Kidney (tissue), 14 donors: ENCODE results near the gene PLD4. TPM values are rescaled to one million over a fixed set of nuclear protein-coding genes. Genes with fewer than 3 reads are reported as not detected.

Source experiments
- DNase-seq, 5 donors: peaks; one replicate each; pipeline ENCODE4 v3.0.0-alpha.2; 2013 to 2020
- FAIRE-seq: peaks from 2 replicates; lab custom pipeline; 2012; peaks lifted over from hg19 to GRCh38; lab: Jason Lieb, UNC
- H3K27ac ChIP-seq, 2 donors: one replicate each; pipeline ENCODE4 v1.7.0; 2013; ENCODE audit warnings: low read depth in 2 of 2, low read length in 2 of 2, inconsistent platforms in 1 of 2
- H3K27me3 ChIP-seq: one replicate; pipeline ENCODE4 v1.7.1; 2013; ENCODE audit warnings: low read length, inconsistent platforms; ENCODE audit not compliant: control insufficient read depth, insufficient read depth
- H3K36me3 ChIP-seq, 3 donors: one replicate each; pipeline versions ENCODE4 v1.7.0 to v1.7.1; 2013; ENCODE audit warnings: low read length in 3 of 3, control low read depth in 1 of 3, inconsistent platforms in 1 of 3; ENCODE audit not compliant: insufficient read depth in 3 of 3, control insufficient read depth in 2 of 3
- H3K4me1 ChIP-seq, 3 donors: one replicate each; pipeline versions ENCODE4 v1.7.0 to v1.7.1; 2013; ENCODE audit warnings: low read length in 3 of 3, inconsistent platforms in 1 of 3, low read depth in 1 of 3; ENCODE audit not compliant: control insufficient read depth in 2 of 3, insufficient read depth in 2 of 3
- H3K4me3 ChIP-seq, 3 donors: one replicate each; pipeline versions ENCODE4 v1.7.0 to v1.8.1; 2013; ENCODE audit warnings: low read length in 3 of 3, control low read depth in 1 of 3, inconsistent platforms in 1 of 3
- H3K9ac ChIP-seq, 3 donors: one replicate each; pipeline versions ENCODE4 v1.7.0 to v1.7.1; 2013; ENCODE audit warnings: low read length in 3 of 3, control low read depth in 1 of 3, inconsistent platforms in 1 of 3
- H3K9me3 ChIP-seq, 3 donors: one replicate each; pipeline versions ENCODE4 v1.7.0 to v1.7.1; 2013; ENCODE audit warnings: low read length in 3 of 3, control low read depth in 1 of 3, inconsistent platforms in 1 of 3; ENCODE audit not compliant: control insufficient read depth in 2 of 3, insufficient read depth in 1 of 3
- intact Hi-C: fragments of 100-400 bp; cut with DNase I; formaldehyde crosslinking; loops from one replicate; pipeline ENCODE4 v1.11.1; 2022
- polyA plus RNA-seq: library from polyadenylated mRNA; stranded (reverse); fragments of 350-450 nt; fragmentation: Illumina TruSeq; extraction: RNeasy Lipid Tissue Mini Kit (QIAGEN cat#74804); gene quantifications from one replicate; pipeline ENCODE4 v1.2.3, GENCODE V29; 2014; ENCODE audit warnings: low read depth, low replicate concordance; ENCODE audit not compliant: insufficient read depth
- total RNA-seq: library from RNA; stranded (reverse); fragmentation: NEBNext Ultra II Directional; extraction: Animal tissue kit (Norgen Biotek cat#: 25700); gene quantifications from one replicate; pipeline ENCODE4 v1.2.1, GENCODE V29; 2021
- TF ChIP-seq, protein P1 (sequence below): IDR thresholded peaks from 3 replicates; pipeline ENCODE4 v1.5.1; 2012; ENCODE audit warnings: mild to moderate bottlenecking, moderate library complexity, borderline replicate concordance; ENCODE audit not compliant: insufficient read depth; ENCODE audit errors: extremely low read depth
- donor health status: control.
- donor health status: control.
- donor health status: control.
- donor health status: control.
- donor health status: control.
- donor health status: DM: yes; HTN: yes; CAD: no.
- donor health status: Normal renal cell carcinoma (clear cell type).

Gene PLD4
- total and polyA plus RNA-seq, 2 donors from 2014 or later, result 3.2 TPM; not detected in 1

DNA sequence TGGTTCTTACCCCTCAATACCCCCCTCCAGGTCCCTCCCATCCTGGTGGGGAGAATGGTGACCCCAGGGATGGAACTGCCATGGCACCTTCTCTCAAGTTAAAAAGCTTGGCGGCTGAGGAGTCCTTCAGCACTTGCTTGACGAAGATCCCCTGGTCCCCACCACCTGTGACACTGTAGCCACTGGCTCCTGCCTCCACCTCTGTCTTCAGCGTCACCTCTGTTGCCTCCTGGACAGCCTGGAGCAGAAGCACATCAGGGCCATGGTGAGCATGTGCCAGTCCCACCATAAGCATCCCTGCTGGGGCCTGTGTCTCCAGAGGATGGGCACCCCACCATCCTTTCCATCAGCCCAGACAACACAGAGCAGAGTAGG, 30.7 kb downstream of the PLD4 start:
- Histone ChIP-seq H3K4me1 (no peaks in the 10 kb centered on the region), H3K9me3 (no peaks in the 10 kb centered on the region), H3K27me3 (no peaks in the 10 kb centered on the region), H3K36me3 (no peaks in the 10 kb centered on the region), H3K4me3 (no peak overlapping the region), H3K9ac (no peak overlapping the region), H3K27ac (no peak overlapping the region)
- DNase-seq, result peak in 1 of 5 donors; percentile 30
- intact Hi-C loops, result no loop called here
- no peak for FAIRE-seq
- TF ChIP-seq, protein P1, sequence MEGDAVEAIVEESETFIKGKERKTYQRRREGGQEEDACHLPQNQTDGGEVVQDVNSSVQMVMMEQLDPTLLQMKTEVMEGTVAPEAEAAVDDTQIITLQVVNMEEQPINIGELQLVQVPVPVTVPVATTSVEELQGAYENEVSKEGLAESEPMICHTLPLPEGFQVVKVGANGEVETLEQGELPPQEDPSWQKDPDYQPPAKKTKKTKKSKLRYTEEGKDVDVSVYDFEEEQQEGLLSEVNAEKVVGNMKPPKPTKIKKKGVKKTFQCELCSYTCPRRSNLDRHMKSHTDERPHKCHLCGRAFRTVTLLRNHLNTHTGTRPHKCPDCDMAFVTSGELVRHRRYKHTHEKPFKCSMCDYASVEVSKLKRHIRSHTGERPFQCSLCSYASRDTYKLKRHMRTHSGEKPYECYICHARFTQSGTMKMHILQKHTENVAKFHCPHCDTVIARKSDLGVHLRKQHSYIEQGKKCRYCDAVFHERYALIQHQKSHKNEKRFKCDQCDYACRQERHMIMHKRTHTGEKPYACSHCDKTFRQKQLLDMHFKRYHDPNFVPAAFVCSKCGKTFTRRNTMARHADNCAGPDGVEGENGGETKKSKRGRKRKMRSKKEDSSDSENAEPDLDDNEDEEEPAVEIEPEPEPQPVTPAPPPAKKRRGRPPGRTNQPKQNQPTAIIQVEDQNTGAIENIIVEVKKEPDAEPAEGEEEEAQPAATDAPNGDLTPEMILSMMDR, result no peak

DNA sequence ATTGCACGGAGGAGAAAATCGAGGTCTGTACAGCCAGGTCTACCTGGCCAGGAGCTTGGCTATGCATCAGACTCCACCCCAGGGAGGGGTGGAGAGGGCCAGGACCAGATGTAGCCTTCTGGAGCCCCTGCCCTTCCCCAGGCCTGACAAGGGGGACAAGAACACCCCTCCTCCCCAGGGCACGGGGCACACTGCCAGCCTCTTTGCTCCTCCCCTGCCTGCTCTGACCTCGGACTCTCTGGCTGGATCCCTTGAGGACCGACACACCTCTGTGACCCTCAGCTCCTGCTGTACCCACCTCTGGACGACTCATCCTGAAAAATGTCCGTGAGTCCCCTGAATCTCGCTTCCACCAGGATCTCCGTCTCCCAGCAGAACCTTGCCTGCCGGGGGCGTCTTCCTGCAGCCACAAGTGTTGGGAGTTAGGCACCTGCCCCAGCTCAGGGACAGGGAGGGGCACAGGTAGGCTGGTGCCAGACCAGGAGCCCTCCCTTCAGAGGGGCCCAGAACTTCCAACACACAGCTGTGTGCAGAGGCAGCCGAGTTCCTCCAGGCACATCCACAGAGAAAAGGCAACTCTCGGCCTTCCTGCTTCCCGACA, 31.7 kb downstream of the PLD4 start:
- H3K27me3 ChIP-seq, result no peaks in the 10 kb centered on the region
- H3K27ac ChIP-seq, result no peak overlapping the region
- no peaks in the 10 kb centered on the region for H3K4me1 ChIP-seq
- TF ChIP-seq, protein P1, result no peak
- FAIRE-seq, result no peak
- H3K9ac ChIP-seq, result no peak overlapping the region
- intact Hi-C loops, result no loop called here
- no peaks in the 10 kb centered on the region for H3K9me3 ChIP-seq
- DNase-seq, result peak in 1 of 5 donors; percentile 61
- no peaks in the 10 kb centered on the region for H3K36me3 ChIP-seq
- H3K4me3 ChIP-seq, result no peak overlapping the region

DNA sequence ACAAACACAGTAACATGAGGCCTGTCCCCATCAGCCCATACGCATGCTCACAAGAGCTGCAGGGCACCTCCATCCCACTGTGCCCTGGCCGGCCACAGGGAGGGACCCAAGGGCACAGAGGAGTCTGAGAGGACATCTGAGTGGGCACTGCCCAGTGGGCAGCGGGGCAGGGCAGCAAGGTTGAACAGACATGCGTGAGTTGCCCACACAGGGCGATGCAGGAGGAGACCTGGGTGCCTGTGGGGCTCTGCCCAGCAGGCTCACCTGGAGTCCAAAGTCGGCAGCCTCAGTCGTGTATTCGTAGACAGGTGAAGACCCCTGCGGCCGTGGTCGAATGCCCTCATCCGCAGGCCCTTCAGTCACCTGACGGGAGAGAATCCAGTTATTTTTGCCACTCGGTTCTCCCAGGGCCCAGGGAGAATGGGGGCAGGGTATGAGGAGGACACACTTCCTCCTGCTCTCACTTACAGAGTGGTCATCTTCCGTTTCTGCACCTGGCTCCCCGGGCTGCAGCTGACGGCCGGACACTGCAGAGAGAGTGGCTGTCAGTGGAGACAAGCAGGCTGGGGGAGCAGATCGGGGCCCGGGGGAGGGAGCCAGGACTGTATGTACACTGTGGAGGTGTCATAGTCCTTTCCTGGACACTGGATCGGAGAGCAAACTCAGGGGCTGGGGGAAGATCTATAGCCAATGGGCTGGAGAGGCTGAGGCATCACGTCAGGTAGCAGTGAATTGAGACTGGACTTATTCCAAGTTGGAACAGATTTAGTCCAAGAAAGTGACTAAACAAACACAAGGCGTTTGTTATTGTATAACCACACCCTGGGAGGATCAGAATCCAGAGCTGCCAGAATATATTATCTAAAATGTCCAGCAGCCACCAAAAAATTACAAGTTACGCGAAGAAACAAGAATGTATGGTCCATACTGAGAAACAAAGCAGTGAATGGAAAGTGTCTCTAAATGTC, 32.8 kb downstream of the PLD4 start:
- no peaks in the 10 kb centered on the region for H3K27me3 ChIP-seq
- H3K4me3 ChIP-seq, result no peak overlapping the region
- peak in 1 of 5 donors; percentile 55 for DNase-seq
- no peaks in the 10 kb centered on the region for H3K36me3 ChIP-seq
- H3K27ac ChIP-seq, result no peak overlapping the region
- no peak for FAIRE-seq
- no peaks in the 10 kb centered on the region for H3K4me1 ChIP-seq
- H3K9ac ChIP-seq, result no peak overlapping the region
- no peaks in the 10 kb centered on the region for H3K9me3 ChIP-seq
- intact Hi-C loops, result no loop called here
- TF ChIP-seq, protein P1, result no peak
